ENCODE results near the gene OSBPL10. TPM values are rescaled to one million over a fixed set of nuclear protein-coding genes. Genes with fewer than 3 reads are reported as not detected.
A peak's percentile ranks its signal among the peaks of the same experiment; 100 is the strongest.

OSBPL10 gene
- total RNA-seq, 2 experiments from 2014 or later = 0.09 to 0.22 TPM

- peaks cover 24% of the 10 kb centered on the region for H3K4me1 Mint-ChIP-seq
- H3K27me3 Mint-ChIP-seq = peaks cover 2% of the 10 kb centered on the region
- ATAC-seq (ENCODE audit: low read depth) = peak; percentile 92
- peak overlapping the region; percentile 53 for H3K4me3 Mint-ChIP-seq
- POLR2A ChIA-PET = interaction anchor here (0.6 to 1.0 kb wide), 3 partner anchors 9 to 1612 kb away, joined by 3 read pairs; no protein-coding TSS in a partner anchor
- peak overlapping the region; percentile 82 for H3K27ac Mint-ChIP-seq
- peaks cover 2% of the 10 kb centered on the region for H3K9me3 Mint-ChIP-seq
- peaks cover 1% of the 10 kb centered on the region for H3K36me3 Mint-ChIP-seq
- DNase-seq = no peak
Measured at GRCh38 chr3:31755926-31756658, 225.0 kb downstream of the OSBPL10 start.

GRCh38 chr3:31754575-31755278 is 226.3 kb downstream of the OSBPL10 start:
- POLR2A ChIA-PET = no interaction called here
- H3K4me1 Mint-ChIP-seq = peaks cover 24% of the 10 kb centered on the region
- ATAC-seq (ENCODE audit: low read depth) (no peak), DNase-seq (no peak)
- H3K4me3 Mint-ChIP-seq = no peak overlapping the region
- no peak overlapping the region for H3K27ac Mint-ChIP-seq
- H3K27me3 Mint-ChIP-seq = peaks cover 2% of the 10 kb centered on the region
- H3K36me3 Mint-ChIP-seq = peaks cover 1% of the 10 kb centered on the region
- H3K9me3 Mint-ChIP-seq = peaks cover 2% of the 10 kb centered on the region

- H3K9me3 Mint-ChIP-seq = peaks cover 1% of the 10 kb centered on the region
- POLR2A ChIA-PET = no interaction called here
- H3K4me1 Mint-ChIP-seq = peaks cover 21% of the 10 kb centered on the region
- H3K4me3 Mint-ChIP-seq = no peak overlapping the region
- H3K27me3 Mint-ChIP-seq = peaks cover 6% of the 10 kb centered on the region
- no peak for DNase-seq
- ATAC-seq (ENCODE audit: low read depth) = no peak
- no peak overlapping the region for H3K27ac Mint-ChIP-seq
- peaks cover 1% of the 10 kb centered on the region for H3K36me3 Mint-ChIP-seq
Measured at GRCh38 chr3:31753050-31753425, 228.0 kb downstream of the OSBPL10 start.

DNA sequence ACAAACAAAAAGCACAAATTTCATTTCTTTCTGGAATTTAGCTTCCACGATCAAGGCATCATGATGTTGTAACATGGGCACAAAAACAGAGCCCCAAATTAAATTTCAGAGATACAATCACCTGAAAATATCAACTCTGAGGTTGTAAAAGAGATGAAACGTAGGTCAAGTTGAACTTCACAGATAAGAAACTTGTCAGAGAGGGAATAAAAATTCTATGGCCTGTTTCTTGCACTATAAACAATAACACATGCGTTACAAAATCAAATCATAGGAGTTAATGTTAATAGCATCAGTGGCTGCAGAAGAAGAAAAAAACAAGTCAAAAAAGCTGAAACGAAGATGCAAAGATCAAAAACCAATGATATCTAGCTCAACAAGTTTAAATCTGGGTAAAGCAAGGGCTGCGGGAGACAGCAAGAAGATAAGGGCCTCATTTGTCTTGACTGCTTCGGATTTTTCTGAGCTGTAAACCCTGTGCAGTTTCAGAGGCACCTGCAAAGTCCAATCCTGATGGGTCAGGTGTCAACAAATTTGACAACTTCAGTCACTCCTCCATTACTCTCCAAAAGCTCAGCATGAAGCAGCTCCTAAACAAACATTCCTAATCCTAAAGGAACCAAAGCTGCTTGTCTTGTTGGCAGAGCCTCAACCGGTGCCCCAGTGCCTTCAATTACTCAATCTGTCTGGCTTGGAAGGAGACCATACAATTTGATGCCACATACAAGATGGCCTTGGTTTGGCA is 228.6 kb downstream of the OSBPL10 start:
- ATAC-seq (ENCODE audit: low read depth) = no peak
- Mint-ChIP-seq H3K27me3 (peaks cover 6% of the 10 kb centered on the region), H3K9me3 (peaks cover 1% of the 10 kb centered on the region), H3K36me3 (peaks cover 1% of the 10 kb centered on the region), H3K27ac (no peak overlapping the region), H3K4me3 (no peak overlapping the region), H3K4me1 (peaks cover 19% of the 10 kb centered on the region)
- DNase-seq = no peak
- POLR2A ChIA-PET = no interaction called here

GRCh38 chr3:31750341-31750740 is 230.7 kb downstream of the OSBPL10 start:
- Mint-ChIP-seq H3K27ac (no peak overlapping the region), H3K9me3 (peaks cover 1% of the 10 kb centered on the region), H3K36me3 (peaks cover 1% of the 10 kb centered on the region), H3K4me1 (peaks cover 6% of the 10 kb centered on the region), H3K27me3 (peaks cover 6% of the 10 kb centered on the region), H3K4me3 (no peak overlapping the region)
- POLR2A ChIA-PET = no interaction called here
- ATAC-seq (ENCODE audit: low read depth) = no peak
- no peak for DNase-seq

DNA sequence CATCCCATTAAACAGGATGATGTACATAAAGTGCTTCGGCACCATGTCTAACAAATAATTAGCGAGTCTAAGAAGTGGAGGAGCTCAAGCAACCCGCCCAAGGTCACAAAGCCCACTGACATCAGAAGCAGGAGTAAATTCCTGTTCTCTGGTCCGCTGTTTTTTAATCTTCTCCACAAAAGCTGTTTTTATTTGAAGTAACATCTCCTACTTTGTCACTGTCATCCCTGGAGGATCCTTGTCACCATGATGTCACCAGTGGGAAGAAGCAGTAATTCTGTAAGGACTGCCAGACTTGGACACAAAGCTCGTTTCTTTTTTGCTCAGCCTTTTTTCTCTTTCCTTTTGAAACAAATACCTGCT is 232.1 kb downstream of the OSBPL10 start:
- no peaks in the 10 kb centered on the region for H3K4me1 Mint-ChIP-seq
- H3K27ac Mint-ChIP-seq = no peak overlapping the region
- no peak for ATAC-seq (ENCODE audit: low read depth)

DNA sequence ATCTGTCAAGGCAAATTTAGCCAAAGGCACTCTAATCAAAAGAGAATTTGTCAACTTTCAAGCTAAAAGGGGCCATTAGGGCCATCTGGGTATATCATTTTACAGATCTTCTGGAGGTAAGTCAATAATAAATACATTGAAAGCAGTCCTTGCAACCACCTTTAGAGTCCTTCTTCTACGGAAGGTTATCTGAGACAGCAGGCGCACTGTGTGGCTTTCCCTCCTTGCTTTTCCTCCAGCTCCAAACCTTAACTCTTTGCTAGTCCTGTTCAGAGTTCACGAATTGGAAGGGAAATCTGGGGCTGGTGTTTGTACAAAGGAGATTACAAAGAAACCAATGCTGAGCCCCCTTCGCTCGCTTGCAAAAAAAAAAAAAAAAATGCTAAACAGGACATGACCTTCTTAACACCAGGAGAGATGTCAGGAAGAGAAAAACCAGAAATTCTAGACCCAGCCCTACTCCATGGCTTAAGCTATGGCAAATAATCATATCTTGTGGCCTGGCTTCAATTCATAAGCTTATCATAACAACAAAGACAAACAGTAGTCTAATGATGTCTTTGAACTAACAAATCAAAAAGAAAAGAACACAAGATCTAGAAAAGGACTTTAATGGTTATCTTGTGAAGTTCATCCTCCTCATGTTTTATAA is 232.7 kb downstream of the OSBPL10 start:
- Mint-ChIP-seq H3K9me3 (no peaks in the 10 kb centered on the region), H3K27me3 (peaks cover 6% of the 10 kb centered on the region), H3K4me1 (no peaks in the 10 kb centered on the region), H3K27ac (no peak overlapping the region), H3K4me3 (no peak overlapping the region), H3K36me3 (no peaks in the 10 kb centered on the region)
- POLR2A ChIA-PET = no interaction called here
- DNase-seq (no peak), ATAC-seq (ENCODE audit: low read depth) (no peak)

More for the DNA sequence above, 232.1 kb downstream of the OSBPL10 start:
- Mint-ChIP-seq H3K27me3 (peaks cover 6% of the 10 kb centered on the region), H3K4me3 (no peak overlapping the region), H3K9me3 (no peaks in the 10 kb centered on the region), H3K36me3 (no peaks in the 10 kb centered on the region)
- no peak for DNase-seq
- POLR2A ChIA-PET = no interaction called here

DNA sequence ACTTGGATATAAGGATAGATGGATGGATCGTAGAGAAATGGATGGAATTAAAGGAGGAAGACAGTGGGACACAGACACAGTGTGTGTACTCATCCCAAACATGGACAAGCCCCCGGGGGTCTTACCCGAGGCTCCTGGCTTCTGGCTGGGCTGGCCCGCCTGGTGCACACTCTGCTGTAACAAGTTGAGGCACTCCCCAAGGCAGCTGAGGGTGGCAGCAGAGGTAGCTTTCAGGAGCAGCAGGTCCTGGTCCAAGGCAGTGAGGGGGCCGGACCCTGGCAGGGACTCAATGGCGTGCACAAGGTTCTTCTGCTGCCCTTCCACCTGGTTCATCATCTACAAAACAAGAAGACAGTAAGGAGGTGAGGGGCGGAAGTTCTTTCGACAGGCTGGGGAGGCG is 233.3 kb downstream of the OSBPL10 start:
- ATAC-seq (ENCODE audit: low read depth) = no peak
- peaks cover 6% of the 10 kb centered on the region for H3K27me3 Mint-ChIP-seq
- no peak overlapping the region for H3K4me3 Mint-ChIP-seq
- H3K9me3 Mint-ChIP-seq = no peaks in the 10 kb centered on the region
- POLR2A ChIA-PET = no interaction called here
- H3K36me3 Mint-ChIP-seq = no peaks in the 10 kb centered on the region
- no peak overlapping the region for H3K27ac Mint-ChIP-seq
- no peak for DNase-seq
- H3K4me1 Mint-ChIP-seq = no peaks in the 10 kb centered on the region

DNA sequence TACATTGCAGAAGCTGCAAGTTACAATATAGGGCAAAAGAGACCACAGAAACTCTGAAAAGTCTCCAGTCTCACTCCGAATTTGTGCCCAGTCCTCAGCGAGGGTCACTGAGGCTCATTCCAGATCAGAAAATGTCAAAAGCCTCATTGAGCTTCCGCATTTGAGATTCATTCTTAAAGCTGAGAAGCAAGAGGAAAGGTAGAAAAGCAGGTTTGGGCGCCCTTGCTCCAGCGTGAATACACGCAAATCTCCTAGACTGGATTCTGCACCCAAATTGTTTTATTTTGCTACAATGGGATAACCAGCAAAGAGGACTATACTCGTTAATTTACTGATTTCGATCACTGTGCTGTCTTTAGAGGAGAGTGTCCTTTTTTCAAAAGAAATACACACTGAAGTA is 236.1 kb downstream of the OSBPL10 start:
- Mint-ChIP-seq H3K4me1 (no peaks in the 10 kb centered on the region), H3K27ac (no peak overlapping the region), H3K9me3 (no peaks in the 10 kb centered on the region), H3K4me3 (no peak overlapping the region), H3K27me3 (peaks cover 6% of the 10 kb centered on the region), H3K36me3 (no peaks in the 10 kb centered on the region)
- DNase-seq (no peak), ATAC-seq (ENCODE audit: low read depth) (no peak)
- POLR2A ChIA-PET = no interaction called here

DNA sequence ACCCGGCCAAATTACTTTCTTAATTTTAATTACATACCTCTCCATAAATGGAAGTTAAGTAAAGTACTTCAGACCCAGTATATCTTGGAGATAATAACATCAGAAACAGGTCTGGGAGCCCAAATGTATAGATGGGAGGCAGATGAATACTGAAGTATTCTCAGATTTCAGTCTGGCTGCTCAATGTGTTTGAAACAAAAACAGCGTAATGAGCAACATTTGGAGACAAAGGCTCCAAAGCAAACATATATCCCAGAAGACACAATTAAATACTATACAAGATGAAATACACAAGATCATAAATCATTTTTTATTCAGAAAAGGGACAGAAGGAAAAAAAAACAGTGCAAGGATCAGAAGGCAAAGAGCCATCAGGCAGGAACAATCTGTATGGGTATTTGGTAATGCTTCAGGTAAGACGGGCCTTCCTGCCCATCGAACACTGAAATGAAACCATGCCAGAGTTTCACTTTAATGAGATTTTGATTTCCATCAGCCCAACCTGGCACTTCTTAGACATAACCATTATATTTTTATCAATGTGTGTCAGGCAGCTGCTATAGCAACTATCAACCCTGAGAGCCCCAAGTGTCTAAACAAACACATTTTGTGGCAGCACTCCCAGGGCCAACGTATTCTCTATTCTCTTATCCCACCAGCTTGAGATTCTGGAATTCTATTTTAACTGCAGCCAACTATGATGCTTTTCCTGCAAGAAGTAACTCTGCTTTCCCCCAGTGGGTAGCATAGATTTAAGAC is 237.6 kb downstream of the OSBPL10 start:
- no peak overlapping the region for H3K4me3 Mint-ChIP-seq
- H3K27me3 Mint-ChIP-seq = peaks cover 5% of the 10 kb centered on the region
- POLR2A ChIA-PET = no interaction called here
- H3K27ac Mint-ChIP-seq = no peak overlapping the region
- H3K9me3 Mint-ChIP-seq = no peaks in the 10 kb centered on the region
- DNase-seq (no peak), ATAC-seq (ENCODE audit: low read depth) (no peak)
- no peaks in the 10 kb centered on the region for H3K4me1 Mint-ChIP-seq
- H3K36me3 Mint-ChIP-seq = no peaks in the 10 kb centered on the region

GRCh38 chr3:31740397-31740796 is 240.7 kb downstream of the OSBPL10 start:
- POLR2A ChIA-PET = no interaction called here
- Mint-ChIP-seq H3K36me3 (no peaks in the 10 kb centered on the region), H3K27ac (no peak overlapping the region), H3K4me1 (no peaks in the 10 kb centered on the region), H3K4me3 (no peak overlapping the region), H3K27me3 (peaks cover 2% of the 10 kb centered on the region), H3K9me3 (no peaks in the 10 kb centered on the region)
- ATAC-seq (ENCODE audit: low read depth) = no peak
- no peak for DNase-seq

DNA sequence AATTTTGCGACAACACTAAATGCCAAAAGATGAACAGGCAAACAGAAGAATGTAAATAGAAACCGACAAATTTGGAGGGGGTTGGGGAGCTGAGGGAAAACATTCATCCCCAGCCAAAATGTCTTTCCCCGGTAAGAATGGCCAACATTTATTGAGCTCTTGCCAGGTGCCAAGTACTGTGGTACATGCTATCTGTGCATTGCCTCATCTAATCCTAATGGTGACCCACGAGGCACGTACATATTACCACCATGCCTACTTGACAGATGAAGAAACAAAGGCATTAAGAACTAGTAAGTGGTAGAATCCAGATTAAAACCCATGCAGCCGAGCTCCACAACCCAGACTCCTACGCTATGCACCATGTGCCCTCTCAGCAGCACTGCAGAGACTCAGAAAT is 242.7 kb downstream of the OSBPL10 start:
- no peaks in the 10 kb centered on the region for H3K9me3 Mint-ChIP-seq
- POLR2A ChIA-PET = no interaction called here

DNA sequence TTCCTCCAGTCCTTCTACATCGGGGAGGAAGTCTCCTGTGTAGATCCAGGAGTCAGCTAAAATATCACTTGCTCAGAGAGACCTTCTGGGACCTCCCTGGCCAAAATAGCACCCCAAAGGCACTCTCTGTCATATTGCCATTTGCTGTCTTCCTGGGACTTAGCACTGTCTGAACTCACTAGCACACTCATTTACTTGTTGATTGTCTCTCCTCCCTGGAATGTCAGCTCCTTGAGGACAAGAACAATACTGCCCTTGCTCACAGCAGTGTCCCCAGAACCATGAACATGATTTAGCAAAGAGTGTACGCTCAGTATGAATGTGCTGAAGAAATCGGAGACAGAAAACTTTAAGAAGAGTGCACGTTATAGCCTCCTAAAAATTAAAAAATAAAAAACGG is 245.4 kb downstream of the OSBPL10 start:
- peaks cover 2% of the 10 kb centered on the region for H3K27me3 Mint-ChIP-seq
- no peaks in the 10 kb centered on the region for H3K4me1 Mint-ChIP-seq
- no peak overlapping the region for H3K27ac Mint-ChIP-seq
- H3K36me3 Mint-ChIP-seq = no peaks in the 10 kb centered on the region
- ATAC-seq (ENCODE audit: low read depth) (no peak), DNase-seq (no peak)
- no peaks in the 10 kb centered on the region for H3K9me3 Mint-ChIP-seq
- H3K4me3 Mint-ChIP-seq = no peak overlapping the region
- POLR2A ChIA-PET = no interaction called here

More for the DNA sequence above, 242.7 kb downstream of the OSBPL10 start:
- DNase-seq = no peak
- ATAC-seq (ENCODE audit: low read depth) = no peak
- Mint-ChIP-seq H3K27ac (no peak overlapping the region), H3K36me3 (no peaks in the 10 kb centered on the region), H3K27me3 (peaks cover 2% of the 10 kb centered on the region), H3K4me1 (no peaks in the 10 kb centered on the region), H3K4me3 (no peak overlapping the region)
